Measurements from ENCODE around the gene PPP2R2C.

DNA sequence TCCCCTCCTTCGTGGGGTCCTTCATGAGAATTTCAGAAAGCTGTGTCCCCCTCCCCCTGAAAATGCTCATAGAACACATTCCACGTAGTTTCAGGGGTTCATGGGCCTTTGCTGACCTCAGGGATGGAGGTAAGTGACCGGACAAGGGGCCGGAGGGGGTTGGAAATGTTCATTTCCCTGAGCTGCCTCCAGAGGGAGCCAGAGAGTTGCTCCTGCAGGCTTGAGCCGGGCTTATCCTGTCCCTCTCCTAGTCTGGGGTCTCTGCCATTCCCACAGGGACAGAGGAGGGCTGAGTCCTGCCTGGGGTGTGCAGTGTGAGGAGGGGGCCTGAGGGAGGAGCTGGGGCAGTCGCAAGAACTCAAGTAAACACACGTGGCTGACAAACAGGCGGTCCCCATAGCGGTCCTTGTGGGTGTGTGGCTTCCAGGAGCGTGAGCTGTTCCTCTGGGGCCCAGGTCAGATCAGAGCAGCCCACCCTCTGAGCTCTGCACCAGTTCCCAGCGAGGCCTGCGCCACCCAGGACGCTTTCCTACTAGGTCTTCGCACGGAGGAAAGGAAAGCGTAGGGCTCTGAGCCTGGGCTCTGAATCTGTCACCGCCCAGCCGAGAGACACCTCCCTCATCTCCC is 140.3 kb downstream of the PPP2R2C start:
- TF ChIP-seq POLR2A (IDR thresholded peaks at IDR 0.05), result no peak
- TF ChIP-seq, protein P1, sequence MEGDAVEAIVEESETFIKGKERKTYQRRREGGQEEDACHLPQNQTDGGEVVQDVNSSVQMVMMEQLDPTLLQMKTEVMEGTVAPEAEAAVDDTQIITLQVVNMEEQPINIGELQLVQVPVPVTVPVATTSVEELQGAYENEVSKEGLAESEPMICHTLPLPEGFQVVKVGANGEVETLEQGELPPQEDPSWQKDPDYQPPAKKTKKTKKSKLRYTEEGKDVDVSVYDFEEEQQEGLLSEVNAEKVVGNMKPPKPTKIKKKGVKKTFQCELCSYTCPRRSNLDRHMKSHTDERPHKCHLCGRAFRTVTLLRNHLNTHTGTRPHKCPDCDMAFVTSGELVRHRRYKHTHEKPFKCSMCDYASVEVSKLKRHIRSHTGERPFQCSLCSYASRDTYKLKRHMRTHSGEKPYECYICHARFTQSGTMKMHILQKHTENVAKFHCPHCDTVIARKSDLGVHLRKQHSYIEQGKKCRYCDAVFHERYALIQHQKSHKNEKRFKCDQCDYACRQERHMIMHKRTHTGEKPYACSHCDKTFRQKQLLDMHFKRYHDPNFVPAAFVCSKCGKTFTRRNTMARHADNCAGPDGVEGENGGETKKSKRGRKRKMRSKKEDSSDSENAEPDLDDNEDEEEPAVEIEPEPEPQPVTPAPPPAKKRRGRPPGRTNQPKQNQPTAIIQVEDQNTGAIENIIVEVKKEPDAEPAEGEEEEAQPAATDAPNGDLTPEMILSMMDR (IDR thresholded peaks at IDR 0.05), result no peak
